Left lung (tissue), 10 donors: ENCODE measurements around the gene HIBADH. TPM values are rescaled to one million over a fixed set of nuclear protein-coding genes. Genes with fewer than 3 reads are reported as not detected.

Experiments
- ATAC-seq: fragments of 200-7000 bp; cut with Tn5 transposase; one replicate; pipeline ENCODE4 v1.9.1; 2020; ENCODE audit warnings: moderate library complexity
- DNase-seq, 4 donors: peaks; one replicate each; pipeline ENCODE4 v3.0.0-alpha.2; 2013 to 2020
- H3K27ac ChIP-seq, 2 donors: fragments of 200-600 bp; sonication (generic) in 1 of 2; one replicate each; pipeline versions ENCODE4 v1.5.0 to v1.8.0; 2020 to 2021
- H3K27me3 ChIP-seq, 2 donors: fragments of 200-600 bp; sonication (generic) in 1 of 2; one replicate each; pipeline versions ENCODE4 v1.5.0 to v1.8.0; 2020 to 2021
- H3K36me3 ChIP-seq, 2 donors: fragments of 200-600 bp; sonication (generic) in 1 of 2; one replicate each; pipeline versions ENCODE4 v1.5.0 to v1.8.0; 2020 to 2021
- H3K4me1 ChIP-seq, 2 donors: fragments of 200-600 bp; one replicate each; pipeline ENCODE4 v1.8.0; 2021
- H3K4me3 ChIP-seq, 2 donors: fragments of 200-600 bp; sonication (generic) in 1 of 2; one replicate each; pipeline versions ENCODE4 v1.5.0 to v1.8.0; 2020 to 2021; ENCODE audit warnings: mild to moderate bottlenecking in 1 of 2
- H3K9me3 ChIP-seq, 2 donors: fragments of 200-600 bp; sonication (generic) in 1 of 2; one replicate each; pipeline versions ENCODE4 v1.5.0 to v1.8.0; 2020 to 2021
- intact Hi-C, 2 donors: fragments of 100-400 bp; cut with DNase I; formaldehyde crosslinking; loops; one replicate each; pipeline versions ENCODE4 v1.11.2 to v1.14.2; 2022
- polyA plus RNA-seq, 6 donors: library from polyadenylated mRNA; unstranded; fragments of 120-200 nt; gene quantifications; one replicate each; pipeline ENCODE4 v1.2.1, GENCODE V29; 2013; ENCODE audit not compliant: insufficient read length in 6 of 6
- total RNA-seq, 2 donors: library from RNA; stranded (reverse); fragmentation: NEBNext Ultra II Directional; extraction: Animal tissue kit (Norgen Biotek cat#: 25700); gene quantifications; one replicate each; pipeline ENCODE4 v1.2.1, GENCODE V29; 2021
- TF ChIP-seq, protein P1 (sequence below), 2 donors: fragments of 200-600 bp; sonication (generic) in 1 of 2; IDR thresholded peaks; one replicate each; pipeline versions ENCODE4 v1.5.0 to v1.8.0; 2021; ENCODE audit warnings: antibody characterized with exemption in 2 of 2
- donor health status: DM: no; HTN: yes; CAD: no.
- donor health status: DM: no; HTN: no; CAD: no.

HIBADH gene
- total and polyA plus RNA-seq, 8 donors: 20.8 to 63.3 (median 49.4) TPM

- Histone ChIP-seq H3K36me3 (no peaks in the 10 kb centered on the region), H3K27ac (no peak overlapping the region), H3K4me3 (no peak overlapping the region), H3K4me1 (peaks cover 0 to 1% of the 10 kb centered on the region in 2 donors), H3K9me3 (no peaks in the 10 kb centered on the region), H3K27me3 (no peaks in the 10 kb centered on the region)
- ATAC-seq (no peak), DNase-seq (no peak)
- TF ChIP-seq, protein P1, sequence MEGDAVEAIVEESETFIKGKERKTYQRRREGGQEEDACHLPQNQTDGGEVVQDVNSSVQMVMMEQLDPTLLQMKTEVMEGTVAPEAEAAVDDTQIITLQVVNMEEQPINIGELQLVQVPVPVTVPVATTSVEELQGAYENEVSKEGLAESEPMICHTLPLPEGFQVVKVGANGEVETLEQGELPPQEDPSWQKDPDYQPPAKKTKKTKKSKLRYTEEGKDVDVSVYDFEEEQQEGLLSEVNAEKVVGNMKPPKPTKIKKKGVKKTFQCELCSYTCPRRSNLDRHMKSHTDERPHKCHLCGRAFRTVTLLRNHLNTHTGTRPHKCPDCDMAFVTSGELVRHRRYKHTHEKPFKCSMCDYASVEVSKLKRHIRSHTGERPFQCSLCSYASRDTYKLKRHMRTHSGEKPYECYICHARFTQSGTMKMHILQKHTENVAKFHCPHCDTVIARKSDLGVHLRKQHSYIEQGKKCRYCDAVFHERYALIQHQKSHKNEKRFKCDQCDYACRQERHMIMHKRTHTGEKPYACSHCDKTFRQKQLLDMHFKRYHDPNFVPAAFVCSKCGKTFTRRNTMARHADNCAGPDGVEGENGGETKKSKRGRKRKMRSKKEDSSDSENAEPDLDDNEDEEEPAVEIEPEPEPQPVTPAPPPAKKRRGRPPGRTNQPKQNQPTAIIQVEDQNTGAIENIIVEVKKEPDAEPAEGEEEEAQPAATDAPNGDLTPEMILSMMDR (IDR thresholded peaks at IDR 0.05): no peak
- intact Hi-C loops: no loop called here
Observed at GRCh38 chr7:27635728-27636127, 27.0 kb downstream of the HIBADH start.

DNA sequence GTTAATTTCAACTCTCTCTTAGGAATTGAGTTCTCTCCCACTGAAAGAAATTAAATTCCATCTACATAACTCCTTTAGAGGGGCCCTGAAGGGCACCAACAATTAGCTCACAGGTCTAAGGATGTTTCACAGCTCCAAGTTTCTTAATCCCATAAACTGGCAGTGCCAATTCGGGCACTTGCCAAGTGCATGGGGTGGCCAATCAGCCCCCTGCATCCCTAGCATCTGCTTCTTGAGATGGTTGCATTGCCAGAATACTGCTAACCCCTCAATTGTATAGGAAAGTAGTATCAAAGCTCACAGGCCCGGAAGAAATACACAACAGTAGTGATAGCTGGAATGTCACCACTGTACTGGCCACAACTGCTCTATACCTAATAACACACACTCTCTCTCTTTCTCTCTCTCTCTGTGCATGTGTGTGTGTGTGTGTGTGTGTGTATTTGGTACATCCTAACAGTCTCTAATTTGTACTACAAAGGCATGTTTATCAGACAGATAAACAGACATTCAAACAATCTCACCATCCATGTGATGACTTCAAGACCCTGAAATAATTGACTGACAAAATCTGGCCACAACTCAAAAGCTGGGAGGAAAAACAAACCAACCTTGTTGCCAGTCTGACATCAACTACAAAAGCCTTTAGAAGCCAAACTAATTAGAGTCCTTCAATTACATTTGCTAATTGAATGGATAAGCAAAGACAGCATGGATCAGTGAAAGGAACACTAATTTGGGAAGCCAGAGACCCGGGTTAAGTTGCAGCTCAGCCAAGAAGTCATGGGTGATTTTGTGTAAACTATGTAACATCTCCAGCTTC, 27.8 kb downstream of the HIBADH start:
- Histone ChIP-seq H3K27me3 (no peaks in the 10 kb centered on the region), H3K9me3 (no peaks in the 10 kb centered on the region), H3K27ac (no peak overlapping the region), H3K4me1 (no peaks in the 10 kb centered on the region), H3K36me3 (no peaks in the 10 kb centered on the region), H3K4me3 (no peak overlapping the region)
- no peak for ATAC-seq
- no peak for DNase-seq
- intact Hi-C loops: no loop called here
- TF ChIP-seq, protein P1 (IDR thresholded peaks at IDR 0.05): no peak

DNA sequence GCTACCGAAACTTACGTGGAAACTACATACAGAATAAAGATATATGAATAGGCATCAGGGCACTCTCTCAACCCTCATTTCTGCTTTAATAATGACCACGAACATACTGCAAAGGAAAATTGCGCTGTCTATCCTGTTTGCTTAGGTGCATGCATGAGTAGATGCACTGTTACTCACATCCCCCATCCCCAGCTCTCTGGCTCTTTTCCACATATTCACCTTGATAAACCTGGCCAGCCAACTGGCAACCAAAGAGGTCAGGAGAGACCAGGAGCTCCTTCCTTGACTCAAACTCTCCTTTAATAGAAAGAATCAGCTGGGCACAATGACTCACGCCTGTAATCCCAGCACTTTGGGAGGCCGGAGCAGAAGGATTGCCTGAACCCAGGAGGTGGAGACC, 29.6 kb downstream of the HIBADH start:
- H3K4me3 ChIP-seq: no peak overlapping the region
- H3K27me3 ChIP-seq: no peaks in the 10 kb centered on the region
- TF ChIP-seq, protein P1 (IDR thresholded peaks at IDR 0.05): no peak
- no peaks in the 10 kb centered on the region for H3K4me1 ChIP-seq
- intact Hi-C loops: no loop called here
- H3K36me3 ChIP-seq: no peaks in the 10 kb centered on the region
- H3K27ac ChIP-seq: no peak overlapping the region
- DNase-seq: no peak
- no peaks in the 10 kb centered on the region for H3K9me3 ChIP-seq
- no peak for ATAC-seq

- no peaks in the 10 kb centered on the region for H3K27me3 ChIP-seq
- H3K4me1 ChIP-seq: no peaks in the 10 kb centered on the region
- DNase-seq: peak in 1 of 4 donors; percentile 24
- H3K36me3 ChIP-seq: no peaks in the 10 kb centered on the region
- no peak overlapping the region for H3K27ac ChIP-seq
- H3K4me3 ChIP-seq: no peak overlapping the region
- H3K9me3 ChIP-seq: no peaks in the 10 kb centered on the region
- intact Hi-C loops: no loop called here
- no peak for ATAC-seq
- TF ChIP-seq, protein P1 (IDR thresholded peaks at IDR 0.05): no peak
Observed at GRCh38 chr7:27631391-27631790, 31.3 kb downstream of the HIBADH start.

DNA sequence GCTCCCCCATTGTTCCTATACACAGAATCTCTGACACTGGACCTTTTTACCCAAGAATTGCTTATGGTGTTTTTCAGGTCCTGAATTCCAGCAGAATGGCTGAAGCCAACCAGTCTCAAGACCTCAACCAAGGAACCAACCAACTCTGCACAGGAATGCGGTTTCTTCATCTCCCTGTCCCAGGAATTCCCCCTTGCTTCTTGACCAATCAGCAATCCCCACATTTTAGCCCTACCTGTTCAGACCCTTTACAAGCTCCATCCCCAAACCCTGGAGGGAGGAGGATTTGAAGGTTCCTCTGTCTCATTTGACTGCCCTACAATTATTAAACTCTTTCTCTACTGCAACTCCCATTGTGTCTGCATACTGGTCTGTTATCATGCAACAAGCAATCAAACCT, 35.5 kb downstream of the HIBADH start:
- no peaks in the 10 kb centered on the region for H3K4me1 ChIP-seq
- no peak overlapping the region for H3K27ac ChIP-seq
- H3K4me3 ChIP-seq: no peak overlapping the region
- peaks cover 0 to under 1% of the 10 kb centered on the region in 2 donors for H3K36me3 ChIP-seq
- ATAC-seq (no peak), DNase-seq (no peak)
- H3K27me3 ChIP-seq: no peaks in the 10 kb centered on the region
- peaks cover 0 to 6% of the 10 kb centered on the region in 2 donors for H3K9me3 ChIP-seq
- TF ChIP-seq, protein P1 (IDR thresholded peaks at IDR 0.05): no peak
- intact Hi-C loops: no loop called here
